ENCODE results near the gene SS18L1.
A peak's percentile ranks its signal among the peaks of the same experiment; 100 is the strongest.

SS18L1 gene

GRCh38 chr20:62156254-62156556, 12.6 kb downstream of the SS18L1 start:
- no peak for DNase-seq (ENCODE audit: low spot score)
- in situ Hi-C loops (cut with MboI; ENCODE audit: low sequenced_read_pairs, unreplicated experiment), result no loop called here
- TF ChIP-seq CTCF (IDR thresholded peaks at IDR 0.05; ENCODE audit: borderline replicate concordance, control extremely low read depth, extremely low read depth, insufficient read depth, missing control alignments), result no peak

GRCh38 chr20:62156592-62157386, 13.2 kb downstream of the SS18L1 start:
- DNase-seq (ENCODE audit: low spot score), result peak; percentile 89
- TF ChIP-seq CTCF (IDR thresholded peaks at IDR 0.05; ENCODE audit: borderline replicate concordance, control extremely low read depth, extremely low read depth, insufficient read depth, missing control alignments), result peak; percentile 74
- in situ Hi-C loops (cut with MboI; ENCODE audit: low sequenced_read_pairs, unreplicated experiment), result no loop called here

- in situ Hi-C loops (cut with MboI; ENCODE audit: low sequenced_read_pairs, unreplicated experiment), result no loop called here
- no peak for TF ChIP-seq CTCF (IDR thresholded peaks at IDR 0.05; ENCODE audit: borderline replicate concordance, control extremely low read depth, extremely low read depth, insufficient read depth, missing control alignments)
- DNase-seq (ENCODE audit: low spot score), result no peak
Observed at GRCh38 chr20:62157387-62158087, 14.0 kb downstream of the SS18L1 start.

GRCh38 chr20:62158088-62158400, 14.5 kb downstream of the SS18L1 start:
- in situ Hi-C loops (cut with MboI; ENCODE audit: low sequenced_read_pairs, unreplicated experiment), result no loop called here
- no peak for TF ChIP-seq CTCF (IDR thresholded peaks at IDR 0.05; ENCODE audit: borderline replicate concordance, control extremely low read depth, extremely low read depth, insufficient read depth, missing control alignments)
- DNase-seq (ENCODE audit: low spot score), result no peak

GRCh38 chr20:62158541-62158940, 15.0 kb downstream of the SS18L1 start:
- TF ChIP-seq CTCF (IDR thresholded peaks at IDR 0.05; ENCODE audit: borderline replicate concordance, control extremely low read depth, extremely low read depth, insufficient read depth, missing control alignments), result no peak
- in situ Hi-C loops (cut with MboI; ENCODE audit: low sequenced_read_pairs, unreplicated experiment), result no loop called here
- no peak for DNase-seq (ENCODE audit: low spot score)

- DNase-seq (ENCODE audit: low spot score), result no peak
- in situ Hi-C loops (cut with MboI; ENCODE audit: low sequenced_read_pairs, unreplicated experiment), result no loop called here
- no peak for TF ChIP-seq CTCF (IDR thresholded peaks at IDR 0.05; ENCODE audit: borderline replicate concordance, control extremely low read depth, extremely low read depth, insufficient read depth, missing control alignments)
Observed at GRCh38 chr20:62159052-62159451, 15.5 kb downstream of the SS18L1 start.

All from GM13976 (cell line).